Fibroblast of villous mesenchyme (primary cell): Measurements from ENCODE around the gene TSPO. TPM values are rescaled to one million over a fixed set of nuclear protein-coding genes. Genes with fewer than 3 reads are reported as not detected.
"Not testable (repeated sequence)": the region's sequence is repeated elsewhere in the genome, so short reads cannot be mapped to it uniquely, and the experiment has no call there.

ENCODE experiments used
- DNase-seq: peaks from one replicate; pipeline ENCODE4 v3.0.0-alpha.2; 2010; ENCODE audit warnings: low read depth
- H3K4me3 ChIP-seq: 2 replicates; pipeline ENCODE4 v1.5.1; 2011; ENCODE audit warnings: low read depth, mild to moderate bottlenecking, low read length
- CTCF ChIP-seq: IDR thresholded peaks from 2 replicates; pipeline ENCODE4 v1.5.1; 2012; ENCODE audit warnings: low read depth, mild to moderate bottlenecking, low read length; ENCODE audit not compliant: insufficient read depth
- total RNA-seq: library from RNA; depleted of rRNA; stranded (reverse); fragments of >200 nt; gene quantifications from 2 replicates; pipeline ENCODE4 v1.2.3, GENCODE V29; 2012

TSPO gene
- 177 and 221 TPM in 2 replicates for total RNA-seq

DNA sequence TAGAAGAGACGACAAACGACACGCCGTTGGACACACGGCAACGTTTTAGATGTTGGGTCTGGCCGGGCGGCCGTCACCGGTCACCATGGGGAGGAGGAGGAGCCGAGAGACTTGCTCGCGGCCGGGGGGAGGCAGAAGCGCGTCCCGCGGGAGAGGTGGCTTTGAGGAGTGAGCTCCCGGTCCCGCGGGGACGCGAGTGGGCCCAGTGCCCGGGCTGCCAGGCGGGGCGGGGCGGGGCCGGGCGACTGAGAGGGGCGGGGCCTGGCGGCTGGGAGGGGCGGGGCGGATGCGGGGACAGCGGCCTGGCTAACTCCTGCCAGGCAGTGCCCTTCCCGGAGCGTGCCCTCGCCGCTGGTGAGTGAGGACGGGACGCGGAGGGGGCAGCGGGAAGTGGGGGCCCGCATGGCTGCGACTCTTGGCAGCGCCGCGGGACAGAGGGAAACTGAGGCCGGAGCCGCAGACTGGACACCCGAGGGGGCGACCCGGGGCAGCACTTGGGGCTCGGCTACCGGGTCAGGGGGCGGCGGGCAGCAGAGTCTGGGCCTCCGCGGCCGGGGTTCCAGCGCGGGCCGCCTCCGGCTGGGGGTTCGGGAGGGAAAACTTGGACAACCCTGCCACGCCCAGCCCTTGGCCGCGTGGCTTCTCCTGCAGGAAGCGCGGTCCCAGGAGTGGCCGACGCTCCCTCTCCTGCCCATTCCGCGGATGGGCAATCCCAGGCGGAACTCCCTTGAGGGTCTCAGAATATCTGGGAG, at the start of gene TSPO:
Gene TSPO (plus strand): TSS at position 309 of the 752 bp plus-strand sequence. CDS start 7,680 bp downstream, outside the sequence.
- peak; percentile 45 for DNase-seq
- H3K4me3 ChIP-seq, result peak within 1 kb of the TSS; percentile 77
- no peak for TF ChIP-seq CTCF

- DNase-seq, result peak; percentile 43
- H3K4me3 ChIP-seq, result not testable (repeated sequence)
Observed at GRCh38 chr22:43104056-43104625, 47.2 kb upstream of the TSPO start.

- not testable (repeated sequence) for DNase-seq, H3K4me3 ChIP-seq
Observed at GRCh38 chr22:43104950-43105349, 46.4 kb upstream of the TSPO start.

GRCh38 chr22:43106302-43106701, 45.1 kb upstream of the TSPO start:
- H3K4me3 ChIP-seq, result no peak overlapping the region
- no peak for TF ChIP-seq CTCF
- DNase-seq, result no peak

DNA sequence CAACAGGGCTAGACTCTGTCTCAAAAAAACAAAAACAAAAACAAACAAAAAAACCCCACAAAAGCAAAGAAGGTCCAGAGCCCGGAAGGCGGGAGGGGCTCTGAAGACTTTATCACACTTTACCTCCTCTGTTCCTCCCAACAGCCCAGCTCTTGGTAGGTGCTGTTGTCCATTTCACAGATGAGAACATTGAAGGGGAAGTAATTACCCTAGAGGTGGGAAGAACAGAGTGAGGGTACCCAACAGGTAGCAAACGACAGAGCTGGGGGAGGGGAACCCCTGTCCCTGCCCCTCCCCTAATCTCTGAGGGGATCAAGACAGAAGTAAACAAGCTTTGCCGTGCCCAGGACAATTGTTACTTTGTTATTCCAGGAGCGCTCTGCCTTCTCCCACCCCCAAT, 41.8 kb upstream of the TSPO start:
- H3K4me3 ChIP-seq, result no peak overlapping the region
- DNase-seq, result no peak
- TF ChIP-seq CTCF, result no peak

- no peak for TF ChIP-seq CTCF
- peak overlapping the region; percentile 53 for H3K4me3 ChIP-seq
- no peak for DNase-seq
Observed at GRCh38 chr22:43109921-43110443, 41.4 kb upstream of the TSPO start.

DNA sequence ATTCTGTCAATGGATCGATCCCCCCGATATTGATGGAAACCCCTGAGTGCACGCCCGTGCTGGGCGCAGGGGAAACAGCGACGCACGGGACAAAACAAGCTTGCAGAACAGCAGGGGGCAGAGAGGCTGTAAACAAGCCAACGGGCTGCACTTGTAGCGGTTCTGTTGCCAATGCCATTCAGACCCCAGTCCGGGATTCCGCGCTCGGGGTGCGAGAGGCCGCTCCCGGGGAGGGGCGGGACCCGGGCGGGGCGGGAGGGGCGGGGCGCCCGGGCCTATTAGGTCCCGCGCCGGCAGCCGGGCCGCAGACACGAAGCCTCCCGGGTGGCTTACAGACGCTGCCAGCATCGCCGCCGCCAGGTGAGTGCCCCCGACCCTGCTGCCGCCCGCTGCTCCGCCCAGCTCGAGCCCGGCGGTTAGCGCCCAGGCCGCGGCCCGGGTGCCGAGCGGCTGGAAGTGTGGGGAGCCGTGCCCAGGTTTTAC, 40.9 kb upstream of the TSPO start, which contains the start of gene BIK:
Gene BIK (plus strand): TSS at position 307 of the 483 bp plus-strand sequence. CDS start 13,273 bp downstream, outside the sequence.
- peak; percentile 33 for DNase-seq
- peak; percentile 28 for TF ChIP-seq CTCF
- peak within 1 kb of the TSS; percentile 53 for H3K4me3 ChIP-seq
